GM21390 (cell line): ENCODE data around the gene SLCO1C1.
"Not testable (repeated sequence)": the region's sequence is repeated elsewhere in the genome, so short reads cannot be mapped to it uniquely, and the experiment has no call there.

Experiments used
- ATAC-seq: cut with Tn5 transposase; IDR thresholded peaks from one replicate; pipeline ENCODE4 v1.9.1; 2021; ENCODE audit not compliant: unreplicated experiment

The SLCO1C1 gene

DNA sequence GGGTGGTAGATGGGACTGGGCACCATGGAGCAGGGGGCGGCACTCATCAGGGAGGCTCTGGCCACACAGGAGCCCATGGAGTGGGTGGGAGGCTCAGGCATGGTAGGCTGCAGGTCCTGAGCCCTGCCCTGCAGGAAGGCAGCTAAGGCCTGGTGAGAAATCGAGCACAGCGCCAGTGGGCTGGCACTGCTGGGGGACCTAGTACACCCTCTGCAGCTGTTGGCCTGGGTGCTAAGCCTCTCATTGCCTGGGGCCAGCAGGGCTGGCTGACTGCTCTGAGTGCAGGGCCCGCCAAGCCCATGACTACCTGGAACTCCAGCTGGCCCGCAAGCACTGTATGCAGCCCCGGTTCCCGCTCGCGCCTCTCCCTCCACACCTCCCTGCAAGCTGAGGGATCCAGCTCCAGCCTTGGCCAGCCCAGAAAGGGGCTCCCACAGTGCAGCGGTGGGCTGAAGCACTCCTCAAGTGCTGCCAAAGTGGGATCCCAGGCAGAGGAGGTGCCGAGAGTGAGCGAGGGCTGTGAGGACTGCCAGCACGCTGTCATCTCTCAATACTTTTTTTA, 88.7 kb downstream of the SLCO1C1 start:
- ATAC-seq = not testable (repeated sequence)

- ATAC-seq = no peak
These were observed 97.8 kb downstream of the SLCO1C1 start for GRCh38 chr12:20792971-20793370.

DNA sequence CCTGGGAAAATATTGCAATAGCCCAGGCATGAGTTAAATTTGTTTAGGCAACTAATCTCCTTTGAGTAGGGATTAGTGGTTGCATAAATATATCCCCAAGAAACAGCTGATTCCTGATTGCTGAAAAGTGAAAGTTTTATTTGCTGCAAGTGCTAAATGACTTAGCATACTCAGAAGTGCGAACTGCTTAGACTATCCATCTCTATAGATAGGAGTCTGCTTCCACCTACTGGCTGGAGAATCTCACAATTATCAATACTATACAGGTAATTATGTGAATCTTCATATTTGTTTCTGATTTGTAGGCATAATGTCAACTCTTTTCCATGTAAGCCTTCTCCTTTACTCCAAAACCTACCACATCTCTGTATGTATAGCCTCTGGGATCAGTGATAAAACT, 103.4 kb downstream of the SLCO1C1 start:
- ATAC-seq = no peak

GRCh38 chr12:20800160-20800559, 105.0 kb downstream of the SLCO1C1 start:
- ATAC-seq = no peak

- no peak for ATAC-seq
These were observed 105.9 kb downstream of the SLCO1C1 start for GRCh38 chr12:20801035-20801434.
